Measurements from ENCODE around the gene GRPEL1. TPM values are rescaled to one million over a fixed set of nuclear protein-coding genes. Genes with fewer than 3 reads are reported as not detected.
"Not testable (repeated sequence)": the region's sequence is repeated elsewhere in the genome, so short reads cannot be mapped to it uniquely, and the experiment has no call there.

GRPEL1 gene
- total RNA-seq, 1 experiment from 2014 or later: 40.7 TPM

- Histone ChIP-seq H2BK5ac (ENCODE audit: insufficient read length, low read length) (no peak overlapping the region), H2BK15ac (ENCODE audit: low read depth, low read length) (no peak overlapping the region), H4K91ac (ENCODE audit: insufficient read length, low read depth, low read length) (no peak overlapping the region), H3K9ac (ENCODE audit: extremely low read depth, insufficient read length, low read length) (no peak overlapping the region), H3K27me3 (ENCODE audit: insufficient read depth, low read length) (peaks cover under 1% of the 10 kb centered on the region; the same call in 1 of the 2 replicates), H3K23me2 (ENCODE audit: insufficient read length, low read depth, low read length, poor library complexity, severe bottlenecking) (no peaks in the 10 kb centered on the region), H2BK120ac (ENCODE audit: low read depth, low read length, poor library complexity, severe bottlenecking) (no peak overlapping the region), H2BK12ac (ENCODE audit: insufficient read length, low read depth, low read length) (no peak overlapping the region), H3K56ac (ENCODE audit: insufficient read length, low read depth, low read length) (no peak overlapping the region), H3K4me1 (ENCODE audit: insufficient read depth, low read length) (no peaks in the 10 kb centered on the region), H3K79me2 (ENCODE audit: insufficient read depth, low read length) (no peaks in the 10 kb centered on the region), H3K9me3 (ENCODE audit: control insufficient read depth, low read depth, low read length) (no peaks in the 10 kb centered on the region), H3K27ac (ENCODE audit: insufficient read length, low read depth, low read length) (no peak overlapping the region), H4K20me1 (ENCODE audit: control insufficient read depth, insufficient read depth, insufficient read length) (no peaks in the 10 kb centered on the region), H2BK20ac (ENCODE audit: low read depth, low read length, poor library complexity, severe bottlenecking) (no peak overlapping the region), H2AFZ (ENCODE audit: low read length) (no peak overlapping the region), H3T11ph (ENCODE audit: low read length) (no peak overlapping the region), H3K4me2 (ENCODE audit: insufficient read depth, insufficient read length, low read length) (no peak overlapping the region), H3K18ac (ENCODE audit: insufficient read length, low read depth, low read length) (no peak overlapping the region), H3K79me1 (ENCODE audit: insufficient read depth, low read depth, low read length, poor library complexity, severe bottlenecking) (no peaks in the 10 kb centered on the region), H3K14ac (ENCODE audit: insufficient read depth, low read length) (no peak overlapping the region; the same call in 1 of the 2 replicates), H2AK5ac (ENCODE audit: insufficient read length, low read length) (no peak overlapping the region), H4K5ac (ENCODE audit: insufficient read length, low read depth, low read length) (no peak overlapping the region), H4K8ac (replicated peaks; ENCODE audit: insufficient read length, low read depth, low read length) (no peak overlapping the region), H3K23ac (ENCODE audit: insufficient read length, low read depth, low read length) (no peak overlapping the region), H3K4ac (ENCODE audit: low read depth, low read length) (no peak overlapping the region)
- Mint-ChIP-seq H3K27ac (no peak overlapping the region), H3K4me3 (peak overlapping the region in 1 of 2 experiments; percentile 6; a peak in 2 of 5 replicates), H3K9me3 (peaks cover 29 to 34% of the 10 kb centered on the region in 2 experiments), H3K27me3 (ENCODE audit: low read depth) (peaks cover 96% of the 10 kb centered on the region), H3K4me1 (peaks cover 10 to 13% of the 10 kb centered on the region in 2 experiments), H3K36me3 (ENCODE audit: insufficient read depth in 1 of 3, low read depth in 3 of 3) (no peaks in the 10 kb centered on the region; a peak in 3 of 7 replicates)
- TF ChIP-seq CTCF (conservative IDR thresholded peaks at IDR 0.05): no peak
- WGBS (ENCODE audit: extremely low coverage, insufficient read length, low lambda C conversion rate): no CpG with 5 or more reads among the region's 9 CpGs
- DNase-seq: no peak
Observed at GRCh38 chr4:7083597-7084563, 16.0 kb upstream of the GRPEL1 start.

GRCh38 chr4:7079909-7080308 lies 12.0 kb upstream of the GRPEL1 start:
- H3K4ac ChIP-seq (ENCODE audit: low read depth, low read length); DNase-seq; H3K27ac Mint-ChIP-seq; H2AFZ ChIP-seq (ENCODE audit: low read length); H3K4me1 ChIP-seq (ENCODE audit: insufficient read depth, low read length); H2BK12ac ChIP-seq (ENCODE audit: insufficient read length, low read depth, low read length); H4K5ac ChIP-seq (ENCODE audit: insufficient read length, low read depth, low read length); H3K27me3 ChIP-seq (ENCODE audit: insufficient read depth, low read length); H3K4me2 ChIP-seq (ENCODE audit: insufficient read depth, insufficient read length, low read length); H2BK5ac ChIP-seq (ENCODE audit: insufficient read length, low read length); H3K18ac ChIP-seq (ENCODE audit: insufficient read length, low read depth, low read length); H4K91ac ChIP-seq (ENCODE audit: insufficient read length, low read depth, low read length); H3K4me3 Mint-ChIP-seq; H3K23ac ChIP-seq (ENCODE audit: insufficient read length, low read depth, low read length); H3K27ac ChIP-seq (ENCODE audit: insufficient read length, low read depth, low read length); H3K36me3 Mint-ChIP-seq (ENCODE audit: insufficient read depth in 1 of 3, low read depth in 3 of 3); H3K14ac ChIP-seq (ENCODE audit: insufficient read depth, low read length); H4K8ac ChIP-seq (replicated peaks; ENCODE audit: insufficient read length, low read depth, low read length); H2BK120ac ChIP-seq (ENCODE audit: low read depth, low read length, poor library complexity, severe bottlenecking); H2BK15ac ChIP-seq (ENCODE audit: low read depth, low read length); H4K20me1 ChIP-seq (ENCODE audit: control insufficient read depth, insufficient read depth, insufficient read length); H3K23me2 ChIP-seq (ENCODE audit: insufficient read length, low read depth, low read length, poor library complexity, severe bottlenecking); H3K9me3 ChIP-seq (ENCODE audit: control insufficient read depth, low read depth, low read length); H3K79me2 ChIP-seq (ENCODE audit: insufficient read depth, low read length); H2AK5ac ChIP-seq (ENCODE audit: insufficient read length, low read length); H2BK20ac ChIP-seq (ENCODE audit: low read depth, low read length, poor library complexity, severe bottlenecking); H3K9ac ChIP-seq (ENCODE audit: extremely low read depth, insufficient read length, low read length); H3K79me1 ChIP-seq (ENCODE audit: insufficient read depth, low read depth, low read length, poor library complexity, severe bottlenecking); H3K56ac ChIP-seq (ENCODE audit: insufficient read length, low read depth, low read length); H3T11ph ChIP-seq (ENCODE audit: low read length): not testable (repeated sequence)
- Mint-ChIP-seq H3K9me3 (peaks cover 13 to 15% of the 10 kb centered on the region in 2 experiments), H3K4me1 (peaks cover 10 to 11% of the 10 kb centered on the region in 2 experiments), H3K27me3 (ENCODE audit: low read depth) (peaks cover 70% of the 10 kb centered on the region)
- no CpG with 5 or more reads among the region's 2 CpGs for WGBS (ENCODE audit: extremely low coverage, insufficient read length, low lambda C conversion rate)

Data from H9 (cell line).